Mesendoderm (in vitro differentiated cells): ENCODE measurements around the gene SLC66A1.

Experiments used
- DNase-seq: peaks from one replicate; pipeline ENCODE4 v3.0.0; 2013
- H2AK5ac ChIP-seq: 2 replicates; pipeline ENCODE4 v1.6.1; 2013; ENCODE audit warnings: low read length, inconsistent platforms
- H2BK120ac ChIP-seq: 2 replicates; pipeline ENCODE4 v1.6.1; 2013; ENCODE audit warnings: low read depth, mild to moderate bottlenecking, low read length, moderate library complexity, mixed read lengths
- H2BK15ac ChIP-seq: replicated peaks from 2 replicates; pipeline ENCODE4 v1.6.1; 2013; ENCODE audit warnings: low read depth, mild to moderate bottlenecking, moderate library complexity
- H2BK5ac ChIP-seq: 2 replicates; pipeline ENCODE4 v1.6.1; 2013; ENCODE audit warnings: low read length, inconsistent platforms
- H3K18ac ChIP-seq: 2 replicates; pipeline ENCODE4 v1.6.1; 2013; ENCODE audit warnings: mild to moderate bottlenecking, low read length, mixed read lengths
- H3K23ac ChIP-seq: one replicate; pipeline ENCODE4 v1.6.1; 2013; ENCODE audit warnings: low read length
- H3K27ac ChIP-seq: 2 replicates; pipeline ENCODE4 v1.5.1; 2013; ENCODE audit warnings: low read depth, mild to moderate bottlenecking, inconsistent platforms, low read length, moderate library complexity
- H3K27me3 ChIP-seq: 2 replicates; pipeline ENCODE4 v1.6.1; 2013; ENCODE audit warnings: low read length, control low read depth, mild to moderate bottlenecking, inconsistent platforms; ENCODE audit not compliant: insufficient read depth, poor library complexity
- H3K36me3 ChIP-seq: 2 replicates; pipeline ENCODE4 v1.6.1; 2013; ENCODE audit warnings: low read length, inconsistent platforms; ENCODE audit not compliant: control insufficient read depth, insufficient read depth
- H3K4ac ChIP-seq: one replicate; pipeline ENCODE4 v1.6.1; 2013; ENCODE audit warnings: low read depth, mild to moderate bottlenecking, low read length, moderate library complexity
- H3K4me1 ChIP-seq: 2 replicates; pipeline ENCODE4 v1.6.1; 2013; ENCODE audit warnings: low read depth, low read length, inconsistent platforms; ENCODE audit not compliant: control insufficient read depth
- H3K4me2 ChIP-seq: 2 replicates; pipeline ENCODE4 v1.6.1; 2013; ENCODE audit warnings: low read length
- H3K4me3 ChIP-seq: 2 replicates; pipeline ENCODE4 v1.5.1; 2013; ENCODE audit warnings: mild to moderate bottlenecking, low read length
- H3K56ac ChIP-seq: one replicate; pipeline ENCODE4 v1.6.1; 2013; ENCODE audit warnings: low read length
- H3K79me1 ChIP-seq: 2 replicates; pipeline ENCODE4 v1.6.1; 2013; ENCODE audit warnings: low read length, inconsistent platforms
- H3K79me2 ChIP-seq: 2 replicates; pipeline ENCODE4 v1.6.1; 2013; ENCODE audit warnings: mild to moderate bottlenecking, low read length; ENCODE audit not compliant: control insufficient read depth, insufficient read depth
- H3K9ac ChIP-seq: 2 replicates; pipeline ENCODE4 v1.6.1; 2013; ENCODE audit warnings: low read length, inconsistent platforms
- H4K5ac ChIP-seq: one replicate; pipeline ENCODE4 v1.6.1; 2013; ENCODE audit warnings: low read length
- H4K8ac ChIP-seq: one replicate; pipeline ENCODE4 v1.6.1; 2013; ENCODE audit warnings: low read depth, mild to moderate bottlenecking, control low read depth, low read length, moderate library complexity
- WGBS: extraction: QIAGEN DNeasy Blood & Tissue Kit; methylation state at CpG from one replicate; pipeline ENCODE4 v1.1.7; 2013; ENCODE audit warnings: low lambda C conversion rate, missing lambda C conversion rate; ENCODE audit not compliant: insufficient coverage; ENCODE audit errors: extremely low coverage; 5-methylcytosine and 5-hydroxymethylcytosine counted together

Gene SLC66A1

DNA sequence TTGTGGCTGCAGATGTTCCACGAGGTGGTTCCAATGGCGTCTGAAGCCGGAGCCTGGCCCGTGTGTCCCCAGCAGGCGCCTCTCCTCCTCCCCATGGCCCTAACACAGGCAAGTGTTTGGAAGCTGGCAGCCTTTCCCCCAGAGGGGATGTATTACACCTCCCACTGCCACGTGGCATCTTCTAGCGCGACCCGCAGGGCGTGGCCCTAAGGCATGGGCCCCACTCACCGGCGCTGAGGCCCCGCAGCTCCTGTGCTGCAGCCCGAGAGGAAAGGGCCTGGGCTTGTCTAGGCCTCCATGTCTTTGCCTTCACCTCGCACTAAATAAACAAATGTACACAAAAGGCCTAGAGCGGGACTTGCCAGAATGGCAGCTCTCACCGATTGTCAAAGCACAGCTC, 37.9 kb downstream of the SLC66A1 start:
- DNase-seq: no peak
- Histone ChIP-seq H3K18ac (no peak overlapping the region), H3K23ac (no peak overlapping the region), H3K27me3 (no peaks in the 10 kb centered on the region), H3K27ac (no peak overlapping the region), H2BK120ac (no peak overlapping the region), H3K79me2 (no peaks in the 10 kb centered on the region), H3K4me2 (no peak overlapping the region), H4K8ac (no peak overlapping the region), H3K4ac (no peak overlapping the region), H4K5ac (no peak overlapping the region), H3K79me1 (no peaks in the 10 kb centered on the region), H3K56ac (no peak overlapping the region), H2BK5ac (no peak overlapping the region), H3K4me1 (no peaks in the 10 kb centered on the region), H3K4me3 (no peak overlapping the region), H3K36me3 (peaks cover 9% of the 10 kb centered on the region), H2AK5ac (no peak overlapping the region), H3K9ac (no peak overlapping the region), H2BK15ac (no peak overlapping the region)
- WGBS: no CpG with 5 or more reads among the region's 17 CpGs

DNA sequence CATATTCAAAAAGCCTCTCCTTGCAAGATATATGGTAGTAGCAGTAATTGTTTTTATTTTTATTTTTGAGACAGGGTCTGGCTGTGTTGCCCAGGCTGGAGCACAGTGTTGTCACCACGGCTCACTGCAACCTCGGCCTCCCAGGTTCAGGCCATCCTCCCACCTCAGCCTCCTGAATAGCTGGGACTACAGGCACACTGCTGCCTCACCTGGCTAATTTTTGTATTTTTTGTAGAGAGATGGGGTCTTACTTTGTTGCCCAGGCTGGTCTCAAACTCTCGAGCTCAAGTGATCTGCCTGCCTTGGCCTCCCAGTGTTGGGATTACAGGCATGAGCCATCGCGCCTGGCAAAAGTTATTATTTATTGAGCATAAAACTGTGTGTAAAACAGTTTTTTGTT, 38.4 kb downstream of the SLC66A1 start:
- Histone ChIP-seq H4K5ac (no peak overlapping the region), H3K4ac (no peak overlapping the region), H3K4me3 (no peak overlapping the region), H4K8ac (no peak overlapping the region), H3K4me1 (no peaks in the 10 kb centered on the region), H3K27me3 (no peaks in the 10 kb centered on the region), H2BK120ac (no peak overlapping the region), H3K4me2 (no peak overlapping the region), H2AK5ac (no peak overlapping the region), H2BK5ac (no peak overlapping the region), H3K9ac (no peak overlapping the region), H3K18ac (no peak overlapping the region), H3K79me1 (no peaks in the 10 kb centered on the region), H3K27ac (no peak overlapping the region), H3K79me2 (no peaks in the 10 kb centered on the region), H2BK15ac (no peak overlapping the region), H3K23ac (no peak overlapping the region), H3K36me3 (peaks cover 7% of the 10 kb centered on the region), H3K56ac (no peak overlapping the region)
- no CpG with 5 or more reads among the region's 5 CpGs for WGBS
- no peak for DNase-seq

DNA sequence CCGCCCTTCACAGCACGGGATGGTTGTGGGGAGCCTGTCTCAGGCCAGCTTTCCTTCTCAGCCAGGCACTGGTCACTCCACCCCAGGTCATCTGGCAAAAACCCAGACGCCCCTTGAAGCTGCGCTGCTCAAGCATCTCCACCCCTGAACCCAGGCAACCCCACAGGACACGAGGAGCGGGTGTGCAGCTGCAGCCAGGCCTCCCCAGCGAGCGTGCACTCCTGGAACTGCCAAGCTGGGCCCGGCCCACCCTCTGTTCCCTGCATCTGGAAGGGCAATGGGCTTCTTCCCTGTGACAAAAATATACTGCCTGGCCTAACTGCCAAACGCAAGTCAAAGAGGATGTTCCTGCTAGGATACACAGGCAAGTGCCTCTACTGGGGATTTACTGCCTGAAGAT, 39.7 kb downstream of the SLC66A1 start:
- H2AK5ac ChIP-seq: no peak overlapping the region
- no peak overlapping the region for H4K8ac ChIP-seq
- no peaks in the 10 kb centered on the region for H3K4me1 ChIP-seq
- WGBS: no CpG with 5 or more reads among the region's 10 CpGs
- no peak overlapping the region for H3K4me2 ChIP-seq
- H3K56ac ChIP-seq: no peak overlapping the region
- no peaks in the 10 kb centered on the region for H3K27me3 ChIP-seq
- H3K23ac ChIP-seq: no peak overlapping the region
- peaks cover 6% of the 10 kb centered on the region for H3K36me3 ChIP-seq
- H4K5ac ChIP-seq: no peak overlapping the region
- no peak for DNase-seq
- H3K27ac ChIP-seq: no peak overlapping the region
- H3K9ac ChIP-seq: no peak overlapping the region
- H3K18ac ChIP-seq: no peak overlapping the region
- no peak overlapping the region for H2BK15ac ChIP-seq
- no peak overlapping the region for H3K4me3 ChIP-seq
- H2BK120ac ChIP-seq: no peak overlapping the region
- no peak overlapping the region for H2BK5ac ChIP-seq
- H3K79me1 ChIP-seq: no peaks in the 10 kb centered on the region
- no peak overlapping the region for H3K4ac ChIP-seq
- H3K79me2 ChIP-seq: no peaks in the 10 kb centered on the region

DNA sequence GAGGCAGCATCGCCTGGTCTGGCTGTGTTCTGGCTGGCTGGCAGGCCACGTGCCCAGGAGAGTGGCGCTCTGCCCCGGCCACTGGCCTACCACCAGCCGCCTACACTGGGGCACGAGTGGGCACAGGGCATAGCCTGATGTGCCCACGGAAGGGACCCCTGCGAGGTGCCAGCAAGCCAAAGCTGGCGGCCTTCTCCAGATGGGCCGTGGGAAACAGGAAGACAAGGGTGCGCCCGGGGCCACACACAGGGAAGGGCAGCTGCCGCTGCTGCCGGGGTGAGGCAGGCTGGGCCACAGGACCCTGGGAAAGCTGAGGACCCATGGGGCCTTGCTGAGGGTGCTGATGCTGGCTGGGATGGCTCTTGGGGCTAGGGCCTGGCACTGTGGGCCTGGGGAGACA, 40.7 kb downstream of the SLC66A1 start:
- no peaks in the 10 kb centered on the region for H3K79me2 ChIP-seq
- no peak overlapping the region for H4K8ac ChIP-seq
- peaks cover 6% of the 10 kb centered on the region for H3K36me3 ChIP-seq
- no peak overlapping the region for H2BK5ac ChIP-seq
- H3K27ac ChIP-seq: no peak overlapping the region
- WGBS: no CpG with 5 or more reads among the region's 14 CpGs
- H3K4ac ChIP-seq: no peak overlapping the region
- H3K4me3 ChIP-seq: no peak overlapping the region
- no peak overlapping the region for H3K9ac ChIP-seq
- H3K18ac ChIP-seq: no peak overlapping the region
- no peaks in the 10 kb centered on the region for H3K4me1 ChIP-seq
- no peak overlapping the region for H2BK15ac ChIP-seq
- no peak overlapping the region for H3K23ac ChIP-seq
- DNase-seq: no peak
- H3K4me2 ChIP-seq: no peak overlapping the region
- H3K56ac ChIP-seq: no peak overlapping the region
- no peaks in the 10 kb centered on the region for H3K27me3 ChIP-seq
- no peak overlapping the region for H4K5ac ChIP-seq
- no peak overlapping the region for H2AK5ac ChIP-seq
- H2BK120ac ChIP-seq: no peak overlapping the region
- H3K79me1 ChIP-seq: peaks cover 3% of the 10 kb centered on the region

DNA sequence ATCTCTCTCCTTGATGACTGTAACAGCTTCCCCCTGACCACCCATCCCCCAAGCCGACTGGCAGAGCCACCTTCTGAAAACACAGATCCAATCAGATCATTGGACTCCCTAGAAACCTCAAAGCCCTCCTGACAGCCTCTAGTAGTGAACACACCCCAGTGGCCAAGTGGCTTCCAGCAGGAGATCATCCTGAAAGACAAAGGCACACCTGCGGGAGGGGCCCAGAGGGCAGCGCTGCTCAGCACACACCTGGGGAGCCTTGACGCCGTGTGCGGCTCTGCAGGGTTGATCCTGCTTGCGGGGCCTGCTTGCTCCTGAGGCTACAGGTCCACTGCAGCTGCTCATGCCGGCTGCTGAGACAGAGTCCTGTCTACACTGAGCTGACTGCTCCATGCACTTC, 41.5 kb downstream of the SLC66A1 start:
- peak; percentile 78 for DNase-seq
- peaks cover 6% of the 10 kb centered on the region for H3K36me3 ChIP-seq

DNA sequence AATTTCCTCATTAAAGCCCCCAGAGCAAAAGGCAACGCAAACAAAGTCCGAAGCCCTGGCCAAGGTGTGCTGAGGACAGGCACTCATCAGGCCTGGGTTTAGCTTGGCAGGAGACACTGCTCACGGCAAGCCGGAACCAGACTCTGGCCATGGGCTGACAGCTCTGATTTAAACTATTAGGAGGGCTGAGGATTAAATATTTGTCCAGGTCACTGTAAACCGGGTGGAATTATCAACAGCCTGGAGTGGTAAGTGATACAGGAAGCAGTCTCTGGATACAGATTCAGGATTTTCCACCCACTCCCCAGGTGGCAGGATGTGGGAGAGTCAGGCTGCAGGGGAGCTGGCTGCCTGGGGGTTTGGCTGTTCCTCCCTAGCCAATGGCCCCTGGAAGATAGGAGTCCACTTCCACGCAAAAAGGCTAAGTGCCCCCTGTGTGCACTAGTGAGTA, 42.4 kb downstream of the SLC66A1 start:
- H3K4me2 ChIP-seq: no peak overlapping the region
- WGBS: no CpG with 5 or more reads among the region's 6 CpGs
- H3K27me3 ChIP-seq: no peaks in the 10 kb centered on the region
- H3K9ac ChIP-seq: no peak overlapping the region
- H2BK120ac ChIP-seq: no peak overlapping the region
- H4K5ac ChIP-seq: no peak overlapping the region
- H3K56ac ChIP-seq: peak overlapping the region; percentile 17
- no peak overlapping the region for H3K27ac ChIP-seq
- H3K36me3 ChIP-seq: peaks cover 6% of the 10 kb centered on the region
- H3K18ac ChIP-seq: no peak overlapping the region
- H2BK15ac ChIP-seq: no peak overlapping the region
- no peak overlapping the region for H2AK5ac ChIP-seq
- no peaks in the 10 kb centered on the region for H3K79me2 ChIP-seq
- no peak overlapping the region for H2BK5ac ChIP-seq
- H3K4me3 ChIP-seq: no peak overlapping the region
- H3K79me1 ChIP-seq: peaks cover 6% of the 10 kb centered on the region
- no peak overlapping the region for H3K23ac ChIP-seq
- DNase-seq: no peak
- H3K4me1 ChIP-seq: no peaks in the 10 kb centered on the region
- no peak overlapping the region for H3K4ac ChIP-seq
- H4K8ac ChIP-seq: no peak overlapping the region

More for the DNA sequence above, 41.5 kb downstream of the SLC66A1 start:
- Histone ChIP-seq H3K27ac (no peak overlapping the region), H3K4me3 (no peak overlapping the region), H3K9ac (no peak overlapping the region), H3K4me1 (no peaks in the 10 kb centered on the region), H3K56ac (peak overlapping the region; percentile 36), H3K79me2 (no peaks in the 10 kb centered on the region), H3K4ac (no peak overlapping the region), H3K79me1 (peaks cover 3% of the 10 kb centered on the region), H3K23ac (no peak overlapping the region), H4K5ac (no peak overlapping the region), H3K4me2 (no peak overlapping the region), H3K18ac (no peak overlapping the region), H4K8ac (no peak overlapping the region), H2BK120ac (no peak overlapping the region), H2BK5ac (no peak overlapping the region), H3K27me3 (no peaks in the 10 kb centered on the region), H2BK15ac (no peak overlapping the region), H2AK5ac (no peak overlapping the region)
- no CpG with 5 or more reads among the region's 8 CpGs for WGBS
